ENCODE results near the gene MPLKIP. TPM values are rescaled to one million over a fixed set of nuclear protein-coding genes. Genes with fewer than 3 reads are reported as not detected.
"Not testable (repeated sequence)": the region's sequence is repeated elsewhere in the genome, so short reads cannot be mapped to it uniquely, and the experiment has no call there.

MPLKIP gene
- total RNA-seq, 1 experiment from 2014 or later, result 49.4 TPM

DNA sequence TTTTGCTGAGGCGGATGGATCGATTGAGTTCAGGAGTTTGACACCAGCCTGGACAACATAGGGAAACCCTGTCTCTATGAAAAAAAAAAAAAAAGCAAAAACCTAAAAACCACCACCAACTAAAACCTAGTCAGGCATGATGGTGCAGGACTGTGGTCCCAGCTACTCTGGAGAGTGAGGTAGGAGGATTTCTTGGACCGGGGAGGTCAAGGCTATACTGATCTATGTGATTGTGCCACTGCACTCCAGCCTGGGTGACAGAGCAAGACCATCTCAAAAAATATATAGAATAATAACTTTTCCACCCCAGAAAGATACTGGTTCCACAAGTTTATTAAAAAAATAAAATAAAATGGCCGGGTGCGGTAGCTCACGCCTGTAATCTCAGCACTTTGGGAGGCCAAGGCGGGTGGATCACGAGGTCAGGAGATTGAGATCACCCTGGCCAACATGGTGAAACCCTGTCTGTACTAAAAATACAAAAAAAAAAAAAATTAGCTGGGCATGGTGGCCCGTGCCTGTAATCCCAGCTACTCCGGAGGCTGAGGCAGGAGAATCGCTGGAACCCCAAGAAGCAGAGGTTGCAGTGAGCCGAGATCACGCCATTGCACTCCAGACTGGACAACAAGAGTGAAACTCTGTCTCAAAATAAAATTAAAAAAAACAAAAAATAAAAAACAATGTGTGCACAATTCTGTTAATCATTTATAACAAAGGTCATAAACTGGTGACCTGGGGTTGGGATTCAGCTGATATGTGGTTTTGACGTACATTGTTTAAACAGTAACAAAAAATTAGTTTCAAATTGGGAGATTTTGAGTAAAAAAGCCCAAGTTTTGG, 12.1 kb downstream of the MPLKIP start:
- H3K4me2 ChIP-seq (ENCODE audit: low read length); H3K27me3 ChIP-seq (ENCODE audit: insufficient read depth, low read length); H4K20me1 ChIP-seq (ENCODE audit: insufficient read depth); H3K27ac ChIP-seq (ENCODE audit: low read depth, low read length); H2AFZ ChIP-seq (ENCODE audit: low read depth, low read length, poor library complexity, severe bottlenecking); DNase-seq (ENCODE audit: low read depth, low spot score); BruUV-seq (replicated peaks); H3K36me3 ChIP-seq (ENCODE audit: control insufficient read depth in 1 of 2, insufficient read depth in 2 of 2, low read length in 2 of 2); POLR2A ChIA-PET; ATAC-seq; H3K9me3 ChIP-seq (ENCODE audit: control insufficient read depth in 1 of 2, insufficient read depth in 1 of 2, low read depth in 1 of 2, low read length in 2 of 2); H3K9ac ChIP-seq (ENCODE audit: low read length); RAD21 ChIA-PET (ENCODE audit: low non-redundant PET in 1 of 2, low total read pairs in 2 of 2, uncharacterized antibody in 2 of 2, unreplicated experiment in 2 of 2); H3K4me3 ChIP-seq (replicated peaks in 1 of 2; ENCODE audit: low read depth in 1 of 2, low read length in 2 of 2); H3K9me2 ChIP-seq (ENCODE audit: insufficient read depth); intact Hi-C loops (cut with micrococcal nuclease): not testable (repeated sequence)
- Histone ChIP-seq H3K4me1 (ENCODE audit: control insufficient read depth in 1 of 2, insufficient read depth in 2 of 2, low read length in 2 of 2) (peaks cover 8 to 24% of the 10 kb centered on the region in 2 experiments), H3K79me2 (ENCODE audit: insufficient read depth, low read length) (peaks cover 28% of the 10 kb centered on the region)
- CTCF ChIA-PET, result interaction anchor here (0.6 kb wide), 1 partner anchor 33 kb away, joined by 3 read pairs; no protein-coding TSS in a partner anchor

GRCh38 chr7:40120020-40120419, 14.4 kb downstream of the MPLKIP start:
- no peak overlapping the region for H2AFZ ChIP-seq (ENCODE audit: low read depth, low read length, poor library complexity, severe bottlenecking)
- TF ChIP-seq ZNF274 (IDR thresholded peaks at IDR 0.05; ENCODE audit: low read depth, low read length) (no peak), TCF7L2 (IDR thresholded peaks at IDR 0.05; ENCODE audit: borderline replicate concordance, extremely low read depth, insufficient read depth, insufficient read length) (no peak), POLR2A (IDR thresholded peaks at IDR 0.05; ENCODE audit: borderline replicate concordance, extremely low read depth, insufficient read depth, insufficient read length) (no peak), EZH2phosphoT487 (IDR thresholded peaks at IDR 0.05; ENCODE audit: borderline replicate concordance) (no peak), ELF1 (IDR thresholded peaks at IDR 0.05; ENCODE audit: borderline replicate concordance, low read depth) (no peak), FOSL1 (IDR thresholded peaks at IDR 0.05; ENCODE audit: low read depth) (no peak), CBX3 (IDR thresholded peaks at IDR 0.05; ENCODE audit: low read depth) (no peak), MAX (IDR thresholded peaks at IDR 0.05) (no peak), EGR1 (IDR thresholded peaks at IDR 0.05; ENCODE audit: low read depth) (no peak), POLR2AphosphoS5 (IDR thresholded peaks at IDR 0.05; ENCODE audit: low read depth, low read length) (no peak), CEBPB (IDR thresholded peaks at IDR 0.05; ENCODE audit: low read depth) (no peak), JUND (IDR thresholded peaks at IDR 0.05) (no peak), EZH2 (IDR thresholded peaks at IDR 0.05) (no peak), RAD21 (IDR thresholded peaks at IDR 0.05; ENCODE audit: low read depth) (no peak), SRF (IDR thresholded peaks at IDR 0.05; ENCODE audit: low read depth) (no peak), ZFX (IDR thresholded peaks at IDR 0.05) (no peak), ATF3 (IDR thresholded peaks at IDR 0.05) (no peak), SP1 (IDR thresholded peaks at IDR 0.05; ENCODE audit: low read depth) (no peak)
- TF ChIP-seq, protein P1, sequence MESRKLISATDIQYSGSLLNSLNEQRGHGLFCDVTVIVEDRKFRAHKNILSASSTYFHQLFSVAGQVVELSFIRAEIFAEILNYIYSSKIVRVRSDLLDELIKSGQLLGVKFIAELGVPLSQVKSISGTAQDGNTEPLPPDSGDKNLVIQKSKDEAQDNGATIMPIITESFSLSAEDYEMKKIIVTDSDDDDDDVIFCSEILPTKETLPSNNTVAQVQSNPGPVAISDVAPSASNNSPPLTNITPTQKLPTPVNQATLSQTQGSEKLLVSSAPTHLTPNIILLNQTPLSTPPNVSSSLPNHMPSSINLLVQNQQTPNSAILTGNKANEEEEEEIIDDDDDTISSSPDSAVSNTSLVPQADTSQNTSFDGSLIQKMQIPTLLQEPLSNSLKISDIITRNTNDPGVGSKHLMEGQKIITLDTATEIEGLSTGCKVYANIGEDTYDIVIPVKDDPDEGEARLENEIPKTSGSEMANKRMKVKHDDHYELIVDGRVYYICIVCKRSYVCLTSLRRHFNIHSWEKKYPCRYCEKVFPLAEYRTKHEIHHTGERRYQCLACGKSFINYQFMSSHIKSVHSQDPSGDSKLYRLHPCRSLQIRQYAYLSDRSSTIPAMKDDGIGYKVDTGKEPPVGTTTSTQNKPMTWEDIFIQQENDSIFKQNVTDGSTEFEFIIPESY (IDR thresholded peaks at IDR 0.05; ENCODE audit: extremely low read depth, insufficient replicate concordance, low read length), result no peak
- no peaks in the 10 kb centered on the region for H3K9me2 ChIP-seq (ENCODE audit: insufficient read depth)
- ATAC-seq, result no peak
- no peaks in the 10 kb centered on the region for H3K27me3 ChIP-seq (ENCODE audit: insufficient read depth, low read length)
- POLR2A ChIA-PET, result no interaction called here
- RAD21 ChIA-PET (ENCODE audit: low non-redundant PET in 1 of 2, low total read pairs in 2 of 2, uncharacterized antibody in 2 of 2, unreplicated experiment in 2 of 2), result no interaction called here
- CTCF ChIA-PET, result no interaction called here
- H3K27ac ChIP-seq (ENCODE audit: low read depth, low read length), result no peak overlapping the region
- H3K4me2 ChIP-seq (ENCODE audit: low read length), result no peak overlapping the region
- no TSS peak for BruUV-seq (replicated peaks)
- intact Hi-C loops (cut with micrococcal nuclease), result no loop called here
- peaks cover 8% of the 10 kb centered on the region; the same call in 1 of the 2 replicates for H3K79me2 ChIP-seq (ENCODE audit: insufficient read depth, low read length)
- no peak overlapping the region for H3K9ac ChIP-seq (ENCODE audit: low read length)
- H3K9me3 ChIP-seq (ENCODE audit: control insufficient read depth in 1 of 2, insufficient read depth in 1 of 2, low read depth in 1 of 2, low read length in 2 of 2), result no peaks in the 10 kb centered on the region
- H3K36me3 ChIP-seq (ENCODE audit: control insufficient read depth in 1 of 2, insufficient read depth in 2 of 2, low read length in 2 of 2), result no peaks in the 10 kb centered on the region
- peaks cover 17 to 43% of the 10 kb centered on the region in 2 experiments for H3K4me1 ChIP-seq (ENCODE audit: control insufficient read depth in 1 of 2, insufficient read depth in 2 of 2, low read length in 2 of 2)
- no peak overlapping the region for H3K4me3 ChIP-seq (replicated peaks in 1 of 2; ENCODE audit: low read depth in 1 of 2, low read length in 2 of 2)
- H4K20me1 ChIP-seq (ENCODE audit: insufficient read depth), result no peaks in the 10 kb centered on the region
- no peak for DNase-seq (ENCODE audit: low read depth, low spot score)

Measured in HCT116 (cell line).